Vagina (tissue), 2 donors: ENCODE data around the gene CFD. TPM values are rescaled to one million over a fixed set of nuclear protein-coding genes. Genes with fewer than 3 reads are reported as not detected.

ENCODE experiments used
- DNase-seq, 2 donors: peaks; one replicate each; pipeline ENCODE4 v3.0.0-alpha.2; 2017; ENCODE audit errors: extremely low spot score in 2 of 2
- H3K27ac ChIP-seq: fragments of 200-600 bp; sonication (generic); one replicate; pipeline ENCODE4 v1.5.1; 2019
- H3K27me3 ChIP-seq: fragments of 200-600 bp; sonication (generic); one replicate; pipeline ENCODE4 v1.5.1; 2019
- H3K36me3 ChIP-seq, 2 donors: fragments of 200-600 bp; sonication (generic); one replicate each; pipeline ENCODE4 v1.5.1; 2017 to 2019
- H3K4me1 ChIP-seq: fragments of 200-600 bp; sonication (generic); one replicate; pipeline ENCODE4 v1.5.1; 2019
- H3K4me3 ChIP-seq, 2 donors: fragments of 200-600 bp; sonication (generic); 1 replicate in 1 of 2; 2 replicates in 1 of 2; pipeline ENCODE4 v1.5.1; 2016 to 2019
- H3K9me3 ChIP-seq: fragments of 200-600 bp; sonication (generic); one replicate; pipeline ENCODE4 v1.5.1; 2019
- POLR2A ChIP-seq, 2 donors: fragments of 450-650 bp; IDR thresholded peaks; one replicate each; pipeline ENCODE4 v1.6.1; 2017; ENCODE audit warnings: antibody characterized with exemption in 2 of 2, mild to moderate bottlenecking in 2 of 2, moderate library complexity in 2 of 2
- POLR2AphosphoS5 ChIP-seq, 2 donors: sonication (generic); formaldehyde crosslinking; IDR thresholded peaks; one replicate each; pipeline ENCODE4 v1.9.0; 2017; ENCODE audit warnings: antibody characterized with exemption in 2 of 2, mild to moderate bottlenecking in 2 of 2, low read depth in 1 of 2; ENCODE audit not compliant: insufficient read depth in 1 of 2
- intact Hi-C: fragments of 100-400 bp; cut with DNase I; formaldehyde crosslinking; loops from one replicate; pipeline ENCODE4 v1.15.1; 2023
- total RNA-seq: library from RNA; depleted of rRNA; stranded (reverse); fragments of >200 nt; gene quantifications from one replicate; pipeline ENCODE4 v1.2.3, GENCODE V29; 2016
- TF ChIP-seq, protein P1 (sequence below), 3 experiments: fragments of 450-650 bp in 2 of 3; fragments of 200-600 bp in 1 of 3; sonication (generic) in 1 of 3; IDR thresholded peaks; one replicate each; pipeline ENCODE4 v1.5.1; 2017 to 2019; ENCODE audit warnings: antibody characterized with exemption in 3 of 3, mild to moderate bottlenecking in 2 of 3, moderate library complexity in 2 of 3

Gene CFD
- total RNA-seq, 1 donor from 2014 or later: 2,325 TPM

- Histone ChIP-seq H3K27me3 (no peaks in the 10 kb centered on the region), H3K9me3 (no peaks in the 10 kb centered on the region), H3K27ac (no peak overlapping the region), H3K4me3 (no peak overlapping the region), H3K4me1 (peaks cover 10% of the 10 kb centered on the region), H3K36me3 (peaks cover 0 to 23% of the 10 kb centered on the region in 2 donors)
- intact Hi-C loops: no loop called here
- TF ChIP-seq, protein P1, sequence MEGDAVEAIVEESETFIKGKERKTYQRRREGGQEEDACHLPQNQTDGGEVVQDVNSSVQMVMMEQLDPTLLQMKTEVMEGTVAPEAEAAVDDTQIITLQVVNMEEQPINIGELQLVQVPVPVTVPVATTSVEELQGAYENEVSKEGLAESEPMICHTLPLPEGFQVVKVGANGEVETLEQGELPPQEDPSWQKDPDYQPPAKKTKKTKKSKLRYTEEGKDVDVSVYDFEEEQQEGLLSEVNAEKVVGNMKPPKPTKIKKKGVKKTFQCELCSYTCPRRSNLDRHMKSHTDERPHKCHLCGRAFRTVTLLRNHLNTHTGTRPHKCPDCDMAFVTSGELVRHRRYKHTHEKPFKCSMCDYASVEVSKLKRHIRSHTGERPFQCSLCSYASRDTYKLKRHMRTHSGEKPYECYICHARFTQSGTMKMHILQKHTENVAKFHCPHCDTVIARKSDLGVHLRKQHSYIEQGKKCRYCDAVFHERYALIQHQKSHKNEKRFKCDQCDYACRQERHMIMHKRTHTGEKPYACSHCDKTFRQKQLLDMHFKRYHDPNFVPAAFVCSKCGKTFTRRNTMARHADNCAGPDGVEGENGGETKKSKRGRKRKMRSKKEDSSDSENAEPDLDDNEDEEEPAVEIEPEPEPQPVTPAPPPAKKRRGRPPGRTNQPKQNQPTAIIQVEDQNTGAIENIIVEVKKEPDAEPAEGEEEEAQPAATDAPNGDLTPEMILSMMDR (IDR thresholded peaks at IDR 0.05): no peak
- TF ChIP-seq POLR2AphosphoS5 (IDR thresholded peaks at IDR 0.05; ENCODE audit: insufficient read depth in 1 of 2, low read depth in 1 of 2) (no peak), POLR2A (IDR thresholded peaks at IDR 0.05) (no peak)
- no peak for DNase-seq
Observed at GRCh38 chr19:901216-902092, 42.0 kb downstream of the CFD start.

- Histone ChIP-seq H3K36me3 (peaks cover 0 to 21% of the 10 kb centered on the region in 2 donors), H3K27me3 (no peaks in the 10 kb centered on the region), H3K27ac (no peak overlapping the region), H3K9me3 (no peaks in the 10 kb centered on the region), H3K4me1 (peaks cover 10% of the 10 kb centered on the region), H3K4me3 (no peak overlapping the region)
- intact Hi-C loops: no loop called here
- TF ChIP-seq POLR2A (IDR thresholded peaks at IDR 0.05) (no peak), POLR2AphosphoS5 (IDR thresholded peaks at IDR 0.05; ENCODE audit: insufficient read depth in 1 of 2, low read depth in 1 of 2) (no peak)
- TF ChIP-seq, protein P1 (IDR thresholded peaks at IDR 0.05): no peak
- DNase-seq: no peak
Observed at GRCh38 chr19:902093-902370, 42.6 kb downstream of the CFD start.

DNA sequence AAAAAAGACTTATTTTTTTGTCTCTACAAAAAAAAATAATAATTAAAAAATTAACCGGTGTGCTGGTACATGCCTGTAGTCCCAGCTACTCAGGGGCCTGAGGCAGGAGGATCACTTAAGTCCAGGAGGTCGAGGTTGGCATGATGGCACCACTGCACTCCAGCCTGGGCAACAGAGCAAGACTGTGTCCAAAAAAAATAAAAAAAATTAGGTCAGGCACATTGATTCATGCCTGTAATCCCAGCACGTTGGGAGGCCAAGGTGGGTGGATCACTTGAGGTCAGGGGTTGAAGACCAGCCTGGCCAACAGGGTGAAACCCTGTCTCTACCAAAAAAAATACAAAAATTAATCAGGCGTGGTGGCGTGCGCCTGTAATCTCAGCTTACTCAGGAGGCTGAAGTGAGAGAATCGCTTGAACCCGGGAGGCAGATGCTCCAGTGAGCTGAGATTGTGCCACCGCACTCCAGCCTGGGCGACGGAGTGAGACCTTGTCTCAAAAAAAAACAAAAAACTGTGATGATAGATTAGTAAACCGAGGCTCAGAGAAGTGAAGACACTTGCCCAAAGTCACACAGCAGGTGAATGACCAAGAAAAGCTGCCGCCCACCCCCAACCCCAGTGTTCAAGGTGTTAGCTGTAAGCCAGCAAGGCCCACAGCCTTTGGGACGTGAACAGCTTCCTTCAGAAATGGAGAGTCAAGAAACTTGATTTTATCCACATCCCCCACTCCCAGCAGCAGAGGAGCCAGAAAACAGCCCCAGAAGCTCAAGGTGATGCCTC is 43.2 kb downstream of the CFD start:
- no peak overlapping the region for H3K27ac ChIP-seq
- peaks cover 0 to 17% of the 10 kb centered on the region in 2 donors for H3K36me3 ChIP-seq
- H3K9me3 ChIP-seq: no peaks in the 10 kb centered on the region
- intact Hi-C loops: no loop called here
- no peaks in the 10 kb centered on the region for H3K27me3 ChIP-seq
- TF ChIP-seq POLR2AphosphoS5 (IDR thresholded peaks at IDR 0.05; ENCODE audit: insufficient read depth in 1 of 2, low read depth in 1 of 2): no peak
- TF ChIP-seq, protein P1 (IDR thresholded peaks at IDR 0.05): no peak
- TF ChIP-seq POLR2A (IDR thresholded peaks at IDR 0.05): no peak
- no peak overlapping the region for H3K4me3 ChIP-seq
- peaks cover 10% of the 10 kb centered on the region for H3K4me1 ChIP-seq
- DNase-seq: no peak

DNA sequence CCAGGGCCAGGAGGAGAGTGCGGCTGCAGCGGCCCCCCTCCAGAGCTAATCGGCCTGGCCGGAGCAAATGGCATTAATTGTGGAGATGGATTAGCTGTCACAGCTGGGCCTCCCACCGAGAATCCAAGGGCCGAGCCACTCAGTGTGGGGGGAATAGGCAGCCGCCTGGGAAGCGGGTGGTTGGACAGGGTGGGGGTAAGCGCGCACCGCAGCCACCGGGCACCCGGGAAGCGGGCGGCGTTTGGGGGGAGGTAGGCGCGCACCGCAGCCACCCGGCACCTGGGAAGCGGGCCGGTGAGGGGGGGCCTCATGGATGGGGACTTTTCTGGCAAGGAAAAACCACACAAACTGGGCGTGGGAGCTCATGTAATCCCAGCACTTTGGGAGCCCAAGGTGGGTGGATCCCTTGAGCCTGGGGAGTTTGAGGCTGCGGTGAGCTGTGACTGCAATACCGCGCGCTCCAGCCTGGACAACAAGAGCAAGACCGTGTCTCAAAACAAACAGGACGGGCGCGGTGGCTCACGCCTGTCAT is 43.9 kb downstream of the CFD start:
- TF ChIP-seq POLR2A (IDR thresholded peaks at IDR 0.05): no peak
- TF ChIP-seq, protein P1 (IDR thresholded peaks at IDR 0.05): no peak
- no peak for TF ChIP-seq POLR2AphosphoS5 (IDR thresholded peaks at IDR 0.05; ENCODE audit: insufficient read depth in 1 of 2, low read depth in 1 of 2)
- intact Hi-C loops: no loop called here
- DNase-seq: no peak
- no peaks in the 10 kb centered on the region for H3K9me3 ChIP-seq
- H3K36me3 ChIP-seq: peaks cover 0 to 17% of the 10 kb centered on the region in 2 donors
- no peaks in the 10 kb centered on the region for H3K27me3 ChIP-seq
- H3K27ac ChIP-seq: no peak overlapping the region
- peaks cover 10% of the 10 kb centered on the region for H3K4me1 ChIP-seq
- no peak overlapping the region for H3K4me3 ChIP-seq
